Measurements from ENCODE around the gene KNCN. TPM values are rescaled to one million over a fixed set of nuclear protein-coding genes. Genes with fewer than 3 reads are reported as not detected.

KNCN gene
- total RNA-seq, 1 donor from 2014 or later, result not detected

- H3K4me1 Mint-ChIP-seq (ENCODE audit: low read depth), result no peaks in the 10 kb centered on the region
- H3K36me3 Mint-ChIP-seq (ENCODE audit: low read depth), result peaks cover 3% of the 10 kb centered on the region
- peaks cover 78% of the 10 kb centered on the region for H3K27me3 Mint-ChIP-seq (ENCODE audit: low read depth)
- no peak for DNase-seq (ENCODE audit: low spot score)
- no peak overlapping the region for H3K4me3 Mint-ChIP-seq (ENCODE audit: unreplicated experiment)
- TF ChIP-seq CTCF (IDR thresholded peaks at IDR 0.05), result no peak
- H3K9me3 Mint-ChIP-seq (ENCODE audit: low read depth), result no peaks in the 10 kb centered on the region
- no peak overlapping the region for H3K27ac Mint-ChIP-seq (ENCODE audit: unreplicated experiment)
Observed at GRCh38 chr1:46495778-46496177, 55.7 kb downstream of the KNCN start.

Other genes starting within 250 kb of the KNCN start
- gene LRRC41, start 248.0 kb downstream of the KNCN start, total RNA-seq, result 82.0 to 96.8 TPM (median 82.9 TPM) in 3 replicates
- 167 to 194 TPM (median 168 TPM) in 3 replicates for gene UQCRH, start 247.9 kb downstream of the KNCN start, total RNA-seq
- 21.2 to 23.5 TPM (median 23.4 TPM) in 3 replicates for gene NSUN4, start 210.8 kb downstream of the KNCN start, total RNA-seq
- 7.0 to 15.0 TPM (median 14.1 TPM) in 3 replicates for gene FAAH, start 157.3 kb downstream of the KNCN start, total RNA-seq
- gene DMBX1, start 61.8 kb downstream of the KNCN start, total RNA-seq, result not detected in 3 replicates
- 24.5 to 25.8 TPM (median 25.1 TPM) in 3 replicates for gene MKNK1, start 52.6 kb upstream of the KNCN start, total RNA-seq
- 6.2 to 12.2 TPM (median 6.3 TPM) in 3 replicates for gene MOB3C, start 65.2 kb upstream of the KNCN start, total RNA-seq
- gene ATPAF1, start 116.7 kb upstream of the KNCN start, total RNA-seq, result 22.9 to 33.2 TPM (median 27.7 TPM) in 3 replicates
- gene TEX38, start 120.2 kb upstream of the KNCN start, total RNA-seq, result not detected in 3 replicates
- 49.0 to 69.5 TPM (median 52.2 TPM) in 3 replicates for gene EFCAB14, start 167.5 kb upstream of the KNCN start, total RNA-seq
- gene CYP4B1, start 247.4 kb upstream of the KNCN start, total RNA-seq, result not detected in 3 replicates

All from chondrocyte (in vitro differentiated cells).